K562 (cell line): ENCODE data around the gene PIK3R5. TPM values are rescaled to one million over a fixed set of nuclear protein-coding genes. Genes with fewer than 3 reads are reported as not detected.

Source experiments
- ATAC-seq: fragments of 200-7000 bp; cut with Tn5 transposase; 3 replicates; pipeline ENCODE4 v1.9.1; 2020; ENCODE audit warnings: moderate library complexity
- BruUV-seq: library from RNA; stranded (reverse); fragments of 400-500 nt; replicated peaks from 2 replicates; lab custom pipeline; 2021; lab: Mats Ljungman, UMichigan
- CTCF ChIA-PET: fragments of 300-600 bp; formaldehyde crosslinking; extraction: SDS; loops from one replicate; lab custom pipeline; 2021; ENCODE audit warnings: low intra/inter-chr PET ratio; lab: Yijun Ruan, JAX
- POLR2A ChIA-PET: fragments of 300-600, 350-650 bp; sonication (Branson Sonifier 250); formaldehyde crosslinking; extraction: SDS; loops from one replicate; lab custom pipeline; 2021; ENCODE audit warnings: antibody characterized with exemption, inconsistent platforms; lab: Yijun Ruan, JAX
- DNase-seq, 4 experiments: peaks; one replicate each; pipeline versions ENCODE4 v3.0.0 to v3.0.0-alpha.2; 2011 to 2018; ENCODE audit warnings: low spot score in 3 of 4, mixed read lengths in 3 of 4; ENCODE audit errors: extremely low read depth in 1 of 4
- FAIRE-seq: peaks from 2 replicates; lab custom pipeline; 2011; peaks lifted over from hg19 to GRCh38; lab: Jason Lieb, UNC
- H2AFZ ChIP-seq: 2 replicates; pipeline ENCODE4 v1.6.0; 2011; ENCODE audit warnings: low read depth, low read length, control low read depth, inconsistent platforms
- H3K27ac ChIP-seq: fragments of 200-600 bp; 3 replicates; pipeline ENCODE4 v1.8.0; 2011; ENCODE audit warnings: low read depth, mild to moderate bottlenecking, control low read depth, inconsistent platforms, low read length, moderate library complexity, mixed read lengths; ENCODE audit errors: extremely low read depth
- H3K27me3 ChIP-seq, 2 experiments: fragments of 300-600 bp in 1 of 2; 2 replicates in 1 of 2; 3 replicates in 1 of 2; pipeline versions ENCODE4 v1.6.0 to v1.8.0; 2011; ENCODE audit warnings: inconsistent platforms in 2 of 2, low read length in 2 of 2, mild to moderate bottlenecking in 1 of 2, mixed read lengths in 1 of 2, moderate library complexity in 1 of 2; ENCODE audit not compliant: control insufficient read depth in 2 of 2, insufficient read depth in 2 of 2
- H3K36me3 ChIP-seq: fragments of 300-600 bp; 3 replicates; pipeline ENCODE4 v1.8.0; 2011; ENCODE audit warnings: mild to moderate bottlenecking, low read length, inconsistent platforms; ENCODE audit not compliant: control insufficient read depth, insufficient read depth
- H3K4me1 ChIP-seq, 2 experiments: fragments of 200-600 bp in 1 of 2; replicated peaks in 1 of 2; 2 replicates in 1 of 2; 3 replicates in 1 of 2; pipeline versions ENCODE4 v1.5.1 to v1.8.0; 2011; ENCODE audit warnings: inconsistent platforms in 2 of 2, low read length in 2 of 2, mild to moderate bottlenecking in 1 of 2, mixed read lengths in 1 of 2, moderate library complexity in 1 of 2; ENCODE audit not compliant: control insufficient read depth in 2 of 2, insufficient read depth in 2 of 2
- H3K4me2 ChIP-seq: 2 replicates; pipeline ENCODE4 v1.6.1; 2011; ENCODE audit warnings: low read length, control low read depth, inconsistent platforms, mixed read lengths; ENCODE audit not compliant: insufficient read depth
- H3K4me3 ChIP-seq: fragments of 200-600 bp; sonication (generic), shearing (Covaris generic); 2 replicates; pipeline ENCODE4 v1.5.1; 2016; ENCODE audit warnings: control low read depth, inconsistent platforms
- H3K79me2 ChIP-seq: fragments of 200-600 bp; 3 replicates; pipeline ENCODE4 v1.8.0; 2011; ENCODE audit warnings: low read length, inconsistent platforms; ENCODE audit not compliant: control insufficient read depth, insufficient read depth
- H3K9ac ChIP-seq, 2 experiments: 2 replicates each; pipeline versions ENCODE4 v1.6.0 to v1.6.1; 2011; ENCODE audit warnings: low read depth in 2 of 2, low read length in 2 of 2, control low read depth in 1 of 2, inconsistent platforms in 1 of 2, mild to moderate bottlenecking in 1 of 2, mixed read lengths in 1 of 2; ENCODE audit not compliant: insufficient read depth in 1 of 2
- H3K9me1 ChIP-seq: one replicate; pipeline ENCODE4 v1.6.0; 2011; ENCODE audit warnings: inconsistent platforms, mild to moderate bottlenecking, low read length, moderate library complexity; ENCODE audit not compliant: control insufficient read depth, insufficient read depth
- H3K9me3 ChIP-seq: replicated peaks from 2 replicates; pipeline ENCODE4 v1.5.1; 2011; ENCODE audit warnings: low read depth, low read length, inconsistent platforms; ENCODE audit not compliant: control insufficient read depth, insufficient read depth
- H4K20me1 ChIP-seq: replicated peaks from 2 replicates; pipeline ENCODE4 v1.6.1; 2011; ENCODE audit warnings: low read length, inconsistent platforms, mixed read lengths; ENCODE audit not compliant: control insufficient read depth, insufficient read depth
- GTF2F1 ChIP-seq: IDR thresholded peaks from 2 replicates; pipeline ENCODE4 v1.6.1; 2011; ENCODE audit warnings: low read depth, low read length, improper control_type of control experiment
- HDAC2 ChIP-seq: fragments of 450-650 bp; IDR thresholded peaks from 2 replicates; pipeline ENCODE4 v1.6.1; 2016; ENCODE audit warnings: mild to moderate bottlenecking
- HES1 ChIP-seq: fragments of 450-650 bp; IDR thresholded peaks from 2 replicates; pipeline ENCODE4 v1.6.1; 2016; ENCODE audit warnings: low read depth, mild to moderate bottlenecking, moderate library complexity
- HNRNPH1 ChIP-seq: fragments of 200-400 bp; formaldehyde crosslinking; optimal IDR thresholded peaks from 2 replicates; pipeline ENCODE3; 2017; ENCODE audit warnings: low read depth, mild to moderate bottlenecking, low read length, moderate library complexity
- MGA ChIP-seq: fragments of 450-650 bp; IDR thresholded peaks from 2 replicates; pipeline ENCODE4 v1.6.1; 2016; ENCODE audit warnings: mild to moderate bottlenecking, moderate library complexity
- NR0B1 ChIP-seq: fragments of 450-650 bp; IDR thresholded peaks from one replicate; pipeline ENCODE4 v1.6.1; 2018; ENCODE audit warnings: mild to moderate bottlenecking, moderate library complexity; ENCODE audit not compliant: partially characterized antibody
- TAL1 ChIP-seq: fragments of 450-650 bp; IDR thresholded peaks from 2 replicates; pipeline ENCODE4 v1.6.1; 2016; ENCODE audit warnings: mild to moderate bottlenecking
- ZNF146 ChIP-seq: IDR thresholded peaks from one replicate; pipeline ENCODE4 v1.6.1; 2018; ENCODE audit warnings: missing compliant biosample characterization; ENCODE audit not compliant: unreplicated experiment
- WGBS: fragments of 100-300 bp; shearing (Covaris generic); methylation state at CpG from one replicate; pipeline ENCODE4 v1.1.6; 2016; ENCODE audit warnings: low coverage, mixed read lengths; ENCODE audit not compliant: insufficient coverage; ENCODE audit errors: missing lambda C conversion rate; 5-methylcytosine and 5-hydroxymethylcytosine counted together
- in situ Hi-C: fragments of 300-500 bp; cut with MboI; formaldehyde crosslinking; loops from 4 replicates; pipeline ENCODE4 v1.15.0; 2018; ENCODE audit warnings: inconsistent platforms, mixed read lengths
- intact Hi-C: fragments of 100-400 bp; cut with micrococcal nuclease; formaldehyde crosslinking; loops from 2 replicates; pipeline ENCODE4 v1.14.2; 2022
- polyA plus RNA-seq, 8 experiments: library from polyadenylated mRNA; depleted of rRNA in 4 of 8; stranded (reverse) in 5 of 8; unstranded in 3 of 8; fragments of >200 nt; fragmentation: Nextera tagmentation in 2 of 8; fragmentation: Illumina TruSeq in 1 of 8; extraction: Ambion mirVana in 2 of 8; extraction: Trizol in 1 of 8; gene quantifications; 2 replicates each; pipeline versions ENCODE4 v1.2.1 to v1.2.3, GENCODE V29; 2011 to 2014; ENCODE audit warnings: inconsistent platforms in 1 of 8, missing spikeins in 1 of 8
- total RNA-seq, 7 experiments: library from RNA; depleted of rRNA in 6 of 7; stranded (reverse); fragments of >200 nt in 6 of 7; fragmentation: Illumina TruSeq in 2 of 7; extraction: Trizol in 2 of 7; gene quantifications; 2 replicates each; pipeline versions ENCODE4 v1.2.1 to v1.2.3, GENCODE V29; 2011 to 2021; ENCODE audit warnings: low replicate concordance in 1 of 7

Gene PIK3R5
- total and polyA plus RNA-seq, 9 of the 15 experiments (the other 6 are each of a cell fraction or from before 2014, with no cell fraction given), result 0.01 to 0.38 TPM; not detected in 7

GRCh38 chr17:8946476-8946875 is 19.0 kb downstream of the PIK3R5 start:
- in situ Hi-C loops, result no loop called here
- Histone ChIP-seq H3K27ac (no peak overlapping the region), H3K9me1 (no peaks in the 10 kb centered on the region), H3K79me2 (no peaks in the 10 kb centered on the region), H3K4me3 (no peak overlapping the region), H3K9ac (no peak overlapping the region), H3K27me3 (peaks cover 0 to 12% of the 10 kb centered on the region in 2 experiments; a peak in 3 of 5 replicates), H4K20me1 (no peaks in the 10 kb centered on the region), H3K4me1 (no peaks in the 10 kb centered on the region), H2AFZ (no peak overlapping the region), H3K36me3 (no peaks in the 10 kb centered on the region), H3K9me3 (no peaks in the 10 kb centered on the region), H3K4me2 (no peak overlapping the region)
- CTCF ChIA-PET, result no interaction called here
- intact Hi-C loops, result no loop called here
- FAIRE-seq (no peak), ATAC-seq (no peak), DNase-seq (no peak)
- BruUV-seq, result no TSS peak
- WGBS, result 0% methylated on average over 6 of the region's 6 CpGs
- POLR2A ChIA-PET, result no interaction called here
- no peak for TF ChIP-seq HNRNPH1
- no peak for TF ChIP-seq ZNF146 (CRISPR knock-in tag)
- no peak for TF ChIP-seq HES1
- no peak for TF ChIP-seq TAL1
- no peak for TF ChIP-seq MGA
- TF ChIP-seq GTF2F1, result no peak
- TF ChIP-seq NR0B1, result no peak
- no peak for TF ChIP-seq HDAC2
